Testis (tissue), 3 donors: ENCODE results near the gene BMP10. TPM values are rescaled to one million over a fixed set of nuclear protein-coding genes. Genes with fewer than 3 reads are reported as not detected.

ENCODE experiments used
- DNase-seq: peaks from one replicate; pipeline ENCODE4 v3.0.0-alpha.2; 2019
- H3K27ac ChIP-seq, 2 donors: fragments of 200-600 bp; sonication (generic); one replicate each; pipeline ENCODE4 v1.5.1; 2019
- H3K27me3 ChIP-seq: fragments of 200-600 bp; sonication (generic); one replicate; pipeline ENCODE4 v1.5.1; 2019
- H3K36me3 ChIP-seq: fragments of 200-600 bp; sonication (generic); one replicate; pipeline ENCODE4 v1.5.1; 2017; ENCODE audit warnings: low read depth; ENCODE audit errors: missing control alignments
- H3K4me1 ChIP-seq: fragments of 200-600 bp; sonication (generic); one replicate; pipeline ENCODE4 v1.5.1; 2019
- H3K4me3 ChIP-seq, 2 donors: fragments of 200-600 bp; sonication (generic); one replicate each; pipeline ENCODE4 v1.5.1; 2017 to 2019
- H3K9me3 ChIP-seq: fragments of 200-600 bp; sonication (generic); one replicate; pipeline ENCODE4 v1.5.1; 2017
- POLR2A ChIP-seq: fragments of 450-650 bp; IDR thresholded peaks from one replicate; pipeline ENCODE4 v1.6.1; 2017; ENCODE audit warnings: antibody characterized with exemption, mild to moderate bottlenecking, moderate library complexity
- WGBS, 2 donors: methylation state at CpG; one replicate each; pipeline ENCODE4 v1.1.5; 2018; 5-methylcytosine and 5-hydroxymethylcytosine counted together
- intact Hi-C: fragments of 100-400 bp; cut with DNase I; formaldehyde crosslinking; loops from one replicate; pipeline ENCODE4 v1.15.1; 2023; ENCODE audit warnings: low total_unique reads
- polyA plus RNA-seq: library from polyadenylated mRNA; stranded (reverse); fragments of 350-450 nt; fragmentation: Illumina TruSeq; extraction: RNeasy Lipid Tissue Mini Kit (QIAGEN cat#74804); gene quantifications from one replicate; pipeline ENCODE4 v1.2.3, GENCODE V29; 2014; ENCODE audit warnings: low read depth, low replicate concordance; ENCODE audit not compliant: insufficient read depth
- total RNA-seq, 2 donors: library from RNA; depleted of rRNA; stranded (reverse); fragments of >200 nt; gene quantifications; one replicate each; pipeline ENCODE4 v1.2.3, GENCODE V29; 2016
- TF ChIP-seq, protein P1 (sequence below), 3 experiments: fragments of 450-650 bp in 2 of 3; fragments of 200-600 bp in 1 of 3; sonication (generic) in 1 of 3; IDR thresholded peaks; one replicate each; pipeline ENCODE4 v1.5.1; 2016 to 2019; ENCODE audit warnings: antibody characterized with exemption in 3 of 3, mild to moderate bottlenecking in 2 of 3, moderate library complexity in 1 of 3

The BMP10 gene
- total and polyA plus RNA-seq, 3 donors from 2014 or later: 0.26 TPM; not detected in 2

DNA sequence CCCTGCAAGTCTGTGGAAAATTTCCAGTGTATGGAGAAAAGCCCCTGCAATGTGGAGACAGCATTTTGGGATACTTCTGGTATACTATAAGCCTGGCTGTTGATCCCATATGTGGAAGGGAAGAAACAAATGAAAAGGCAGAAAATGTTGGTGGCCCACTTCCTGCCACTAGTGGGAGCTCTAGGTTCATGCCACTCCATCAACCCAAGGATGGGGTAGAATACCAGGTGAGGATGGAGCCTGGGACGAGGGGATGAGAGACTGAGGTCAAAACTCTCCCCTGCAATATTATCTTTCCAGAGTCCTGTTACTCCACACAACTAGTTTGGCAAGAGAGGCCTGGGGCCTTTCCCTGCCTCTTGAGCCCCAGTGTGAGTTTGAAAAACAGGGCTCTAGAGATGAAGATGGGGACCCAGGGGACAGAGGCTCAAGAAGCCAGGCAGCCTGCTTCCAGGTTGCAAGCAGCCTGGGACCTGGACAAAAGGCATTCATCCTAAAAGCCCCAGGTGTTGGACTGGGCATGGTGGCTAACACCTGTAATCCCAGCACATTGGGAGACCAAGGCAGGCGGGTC is 31.9 kb downstream of the BMP10 start:
- WGBS, 2 donors: 80 to 91% methylated on average over 2 of the region's 2 CpGs
- TF ChIP-seq, protein P1, sequence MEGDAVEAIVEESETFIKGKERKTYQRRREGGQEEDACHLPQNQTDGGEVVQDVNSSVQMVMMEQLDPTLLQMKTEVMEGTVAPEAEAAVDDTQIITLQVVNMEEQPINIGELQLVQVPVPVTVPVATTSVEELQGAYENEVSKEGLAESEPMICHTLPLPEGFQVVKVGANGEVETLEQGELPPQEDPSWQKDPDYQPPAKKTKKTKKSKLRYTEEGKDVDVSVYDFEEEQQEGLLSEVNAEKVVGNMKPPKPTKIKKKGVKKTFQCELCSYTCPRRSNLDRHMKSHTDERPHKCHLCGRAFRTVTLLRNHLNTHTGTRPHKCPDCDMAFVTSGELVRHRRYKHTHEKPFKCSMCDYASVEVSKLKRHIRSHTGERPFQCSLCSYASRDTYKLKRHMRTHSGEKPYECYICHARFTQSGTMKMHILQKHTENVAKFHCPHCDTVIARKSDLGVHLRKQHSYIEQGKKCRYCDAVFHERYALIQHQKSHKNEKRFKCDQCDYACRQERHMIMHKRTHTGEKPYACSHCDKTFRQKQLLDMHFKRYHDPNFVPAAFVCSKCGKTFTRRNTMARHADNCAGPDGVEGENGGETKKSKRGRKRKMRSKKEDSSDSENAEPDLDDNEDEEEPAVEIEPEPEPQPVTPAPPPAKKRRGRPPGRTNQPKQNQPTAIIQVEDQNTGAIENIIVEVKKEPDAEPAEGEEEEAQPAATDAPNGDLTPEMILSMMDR (IDR thresholded peaks at IDR 0.05): peak in 2 of 3 experiments; percentile 26 to 41
- TF ChIP-seq POLR2A: no peak
- intact Hi-C loops: no loop called here

DNA sequence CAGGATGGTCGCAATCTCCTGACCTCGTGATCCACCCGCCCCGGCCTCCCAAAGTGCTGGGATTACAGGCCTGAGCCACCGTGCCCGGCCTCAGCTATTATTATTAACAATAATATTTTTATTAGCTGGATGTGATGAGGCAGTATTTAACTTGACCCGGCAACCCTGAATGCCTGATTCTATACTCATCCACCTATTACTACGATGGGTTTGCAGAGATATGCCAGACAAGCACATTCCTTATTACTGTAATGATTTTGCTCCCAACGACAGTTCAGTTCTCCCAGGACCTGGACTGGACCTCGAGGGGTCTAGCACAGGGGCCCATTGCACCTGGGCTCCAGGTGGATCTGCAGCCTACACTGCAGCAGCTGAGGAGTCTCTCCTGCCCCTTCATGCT is 32.6 kb downstream of the BMP10 start:
- 70 to 77% methylated on average over 10 of the region's 10 CpGs for WGBS, 2 donors
- Histone ChIP-seq H3K27me3 (no peaks in the 10 kb centered on the region), H3K27ac (no peak overlapping the region), H3K36me3 (no peaks in the 10 kb centered on the region), H3K4me3 (no peak overlapping the region), H3K4me1 (no peaks in the 10 kb centered on the region), H3K9me3 (no peaks in the 10 kb centered on the region)
- DNase-seq: no peak
- intact Hi-C loops: no loop called here
- TF ChIP-seq POLR2A: no peak
- TF ChIP-seq, protein P1 (IDR thresholded peaks at IDR 0.05): no peak

More for the DNA sequence above, 31.9 kb downstream of the BMP10 start:
- H3K9me3 ChIP-seq: no peaks in the 10 kb centered on the region
- H3K4me1 ChIP-seq: no peaks in the 10 kb centered on the region
- no peak overlapping the region for H3K4me3 ChIP-seq
- no peaks in the 10 kb centered on the region for H3K36me3 ChIP-seq
- no peak for DNase-seq
- H3K27ac ChIP-seq: no peak overlapping the region
- H3K27me3 ChIP-seq: no peaks in the 10 kb centered on the region

- H3K9me3 ChIP-seq: no peaks in the 10 kb centered on the region
- no peak overlapping the region for H3K27ac ChIP-seq
- intact Hi-C loops: no loop called here
- H3K4me1 ChIP-seq: no peaks in the 10 kb centered on the region
- no peak for DNase-seq
- H3K4me3 ChIP-seq: no peak overlapping the region
- H3K36me3 ChIP-seq: no peaks in the 10 kb centered on the region
- no peak for TF ChIP-seq POLR2A
- TF ChIP-seq, protein P1 (IDR thresholded peaks at IDR 0.05): no peak
- no peaks in the 10 kb centered on the region for H3K27me3 ChIP-seq
- 55 to 61% methylated on average over 3 of the region's 3 CpGs for WGBS, 2 donors
Measured at GRCh38 chr2:68837861-68838341, 33.3 kb downstream of the BMP10 start.

GRCh38 chr2:68837164-68837860 is 33.9 kb downstream of the BMP10 start:
- H3K4me3 ChIP-seq: no peak overlapping the region
- H3K36me3 ChIP-seq: no peaks in the 10 kb centered on the region
- no peaks in the 10 kb centered on the region for H3K4me1 ChIP-seq
- 61 to 66% methylated on average over 14 to 15 of the region's 15 CpGs for WGBS, 2 donors
- no peaks in the 10 kb centered on the region for H3K27me3 ChIP-seq
- peak; percentile 81 for DNase-seq
- intact Hi-C loops: no loop called here
- no peak overlapping the region for H3K27ac ChIP-seq
- no peaks in the 10 kb centered on the region for H3K9me3 ChIP-seq
- no peak for TF ChIP-seq POLR2A
- TF ChIP-seq, protein P1 (IDR thresholded peaks at IDR 0.05): peak in 2 of 3 experiments; percentile 34 to 41
